NCI-H69 (cell line): ENCODE data around the gene ATG9A.

Experiments used
- DNase-seq: peaks from one replicate; lab custom pipeline; 2025; lab: John Stamatoyannopoulos, UW

Gene ATG9A

GRCh38 chr2:219252570-219252899 is 23.1 kb upstream of the ATG9A start:
- DNase-seq = peak; percentile 79

- DNase-seq = no peak
Observed at GRCh38 chr2:219252084-219252483, 22.6 kb upstream of the ATG9A start.

GRCh38 chr2:219251656-219252055 is 22.2 kb upstream of the ATG9A start:
- DNase-seq = no peak

GRCh38 chr2:219250049-219250781 is 20.8 kb upstream of the ATG9A start:
- no peak for DNase-seq

GRCh38 chr2:219249203-219249980 is 20.0 kb upstream of the ATG9A start:
- DNase-seq = peak; percentile 93

- no peak for DNase-seq
Observed at GRCh38 chr2:219248845-219249202, 19.4 kb upstream of the ATG9A start.

GRCh38 chr2:219247678-219248642 is 18.5 kb upstream of the ATG9A start:
- no peak for DNase-seq

- no peak for DNase-seq
Observed at GRCh38 chr2:219246559-219246958, 17.1 kb upstream of the ATG9A start.

- no peak for DNase-seq
Observed at GRCh38 chr2:219245899-219246230, 16.4 kb upstream of the ATG9A start.

GRCh38 chr2:219245148-219245898 is 15.9 kb upstream of the ATG9A start, which contains the start of the genes GLB1L and STK16:
GLB1L (minus strand) TSS chr2:219245444; CDS start chr2:219243573, 1,871 bp downstream.
STK16 (plus strand) TSS chr2:219245479; CDS start chr2:219246000, 521 bp downstream.
- peak; percentile 89 for DNase-seq

- DNase-seq = no peak
Observed at GRCh38 chr2:219244789-219245147, 15.3 kb upstream of the ATG9A start.

GRCh38 chr2:219243291-219243761 is 13.9 kb upstream of the ATG9A start:
- DNase-seq = no peak

- DNase-seq = no peak
Observed at GRCh38 chr2:219234331-219234730, 4.9 kb upstream of the ATG9A start.

GRCh38 chr2:219230059-219230540 is 664 bp upstream of the ATG9A start:
- peak; percentile 53 for DNase-seq

GRCh38 chr2:219228911-219229304 is 528 bp downstream of the ATG9A start:
- peak; percentile 25 for DNase-seq

- peak; percentile 18 for DNase-seq
Observed at GRCh38 chr2:219228041-219228910, 1.2 kb downstream of the ATG9A start.

- DNase-seq = no peak
Observed at GRCh38 chr2:219225350-219225749, 4.1 kb downstream of the ATG9A start.

GRCh38 chr2:219223831-219224610 is 5.4 kb downstream of the ATG9A start:
- no peak for DNase-seq

GRCh38 chr2:219221957-219222518 is 7.4 kb downstream of the ATG9A start:
- DNase-seq = no peak
